DOHH2 (cell line): ENCODE data around the gene NRDE2.
"Not testable (repeated sequence)": the region's sequence is repeated elsewhere in the genome, so short reads cannot be mapped to it uniquely, and the experiment has no call there.

Source experiments
- H3F3A ChIP-seq: fragments of 200-600 bp; sonication (generic), shearing (Covaris generic); 2 replicates; pipeline ENCODE4 v1.6.0; 2016; ENCODE audit warnings: antibody characterized with exemption, mild to moderate bottlenecking; ENCODE audit not compliant: control insufficient read depth, insufficient read depth
- H3K27ac ChIP-seq: fragments of 200-600 bp; sonication (generic); 2 replicates; pipeline ENCODE4 v1.5.1; 2014; ENCODE audit warnings: low read depth, mild to moderate bottlenecking, low read length, moderate library complexity
- H3K27me3 ChIP-seq: fragments of 200-600 bp; sonication (generic); 2 replicates; pipeline ENCODE4 v1.6.1; 2014; ENCODE audit warnings: mild to moderate bottlenecking, low read length, mixed read lengths; ENCODE audit not compliant: control insufficient read depth
- H3K36me3 ChIP-seq: fragments of 200-600 bp; sonication (generic); 2 replicates; pipeline ENCODE4 v1.6.1; 2014; ENCODE audit warnings: mild to moderate bottlenecking, low read length, moderate library complexity, mixed read lengths; ENCODE audit not compliant: control insufficient read depth
- H3K4me1 ChIP-seq: fragments of 200-600 bp; sonication (generic); 2 replicates; pipeline ENCODE4 v1.6.1; 2014; ENCODE audit warnings: mild to moderate bottlenecking, low read length, mixed read lengths; ENCODE audit not compliant: control insufficient read depth
- H3K4me2 ChIP-seq: fragments of 200-600 bp; sonication (generic); 2 replicates; pipeline ENCODE4 v1.6.0; 2014; ENCODE audit warnings: mild to moderate bottlenecking, low read length, moderate library complexity
- H3K4me3 ChIP-seq: fragments of 200-600 bp; sonication (generic); 2 replicates; pipeline ENCODE4 v1.5.1; 2014; ENCODE audit warnings: mild to moderate bottlenecking, low read length, mixed read lengths
- H3K79me2 ChIP-seq: fragments of 200-600 bp; sonication (generic); 2 replicates; pipeline ENCODE4 v1.6.1; 2014; ENCODE audit warnings: mild to moderate bottlenecking, low read length, mixed read lengths; ENCODE audit not compliant: control insufficient read depth
- H3K9me2 ChIP-seq: fragments of 200-600 bp; sonication (generic); replicated peaks from 2 replicates; pipeline ENCODE4 v1.6.1; 2014; ENCODE audit warnings: mild to moderate bottlenecking, low read length, mixed read lengths; ENCODE audit not compliant: control insufficient read depth
- H3K9me3 ChIP-seq: fragments of 200-600 bp; sonication (generic); 2 replicates; pipeline ENCODE4 v1.6.1; 2014; ENCODE audit warnings: antibody characterized with exemption, low read length, mixed read lengths; ENCODE audit not compliant: control insufficient read depth, insufficient read depth
- H4K20me1 ChIP-seq: fragments of 200-600 bp; sonication (generic); 2 replicates; pipeline ENCODE4 v1.6.0; 2014; ENCODE audit warnings: low read depth, mild to moderate bottlenecking, antibody characterized with exemption, low read length, moderate library complexity; ENCODE audit not compliant: control insufficient read depth, insufficient read depth
- EZH2phosphoT487 ChIP-seq: fragments of 200-600 bp; sonication (generic); IDR thresholded peaks from 2 replicates; pipeline ENCODE4 v1.6.1; 2017; ENCODE audit warnings: borderline replicate concordance, mild to moderate bottlenecking, antibody characterized with exemption, low read length, moderate library complexity, mixed read lengths
- TF ChIP-seq, protein P1 (sequence below): fragments of 200-600 bp; sonication (generic); IDR thresholded peaks from one replicate; pipeline ENCODE4 v1.5.1; 2014; ENCODE audit warnings: antibody characterized with exemption, mild to moderate bottlenecking, low read depth, low read length; ENCODE audit not compliant: poor library complexity, severe bottlenecking

The NRDE2 gene

DNA sequence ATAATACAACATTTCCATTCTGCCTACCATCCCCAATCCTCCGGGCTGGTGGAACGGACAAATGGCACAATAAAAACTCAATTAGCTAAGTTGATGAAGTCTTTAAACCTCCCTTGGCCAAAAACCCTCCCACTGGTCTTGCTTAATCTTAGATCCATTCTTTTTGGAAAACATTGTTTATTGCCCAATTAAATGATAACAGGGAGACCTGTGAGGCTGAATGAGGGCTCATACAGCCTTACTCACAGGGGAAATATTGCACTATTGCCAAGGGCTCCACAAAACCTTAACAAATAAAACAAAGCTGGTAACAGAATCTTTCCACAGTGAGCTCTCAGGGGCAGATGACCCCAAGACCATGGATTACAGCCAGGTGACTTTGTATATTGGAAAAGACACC is 83.1 kb downstream of the NRDE2 start:
- H3K9me2 ChIP-seq = no peaks in the 10 kb centered on the region
- no peaks in the 10 kb centered on the region for H3F3A ChIP-seq
- TF ChIP-seq, protein P1, sequence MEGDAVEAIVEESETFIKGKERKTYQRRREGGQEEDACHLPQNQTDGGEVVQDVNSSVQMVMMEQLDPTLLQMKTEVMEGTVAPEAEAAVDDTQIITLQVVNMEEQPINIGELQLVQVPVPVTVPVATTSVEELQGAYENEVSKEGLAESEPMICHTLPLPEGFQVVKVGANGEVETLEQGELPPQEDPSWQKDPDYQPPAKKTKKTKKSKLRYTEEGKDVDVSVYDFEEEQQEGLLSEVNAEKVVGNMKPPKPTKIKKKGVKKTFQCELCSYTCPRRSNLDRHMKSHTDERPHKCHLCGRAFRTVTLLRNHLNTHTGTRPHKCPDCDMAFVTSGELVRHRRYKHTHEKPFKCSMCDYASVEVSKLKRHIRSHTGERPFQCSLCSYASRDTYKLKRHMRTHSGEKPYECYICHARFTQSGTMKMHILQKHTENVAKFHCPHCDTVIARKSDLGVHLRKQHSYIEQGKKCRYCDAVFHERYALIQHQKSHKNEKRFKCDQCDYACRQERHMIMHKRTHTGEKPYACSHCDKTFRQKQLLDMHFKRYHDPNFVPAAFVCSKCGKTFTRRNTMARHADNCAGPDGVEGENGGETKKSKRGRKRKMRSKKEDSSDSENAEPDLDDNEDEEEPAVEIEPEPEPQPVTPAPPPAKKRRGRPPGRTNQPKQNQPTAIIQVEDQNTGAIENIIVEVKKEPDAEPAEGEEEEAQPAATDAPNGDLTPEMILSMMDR = no peak
- TF ChIP-seq EZH2phosphoT487 = no peak
- no peaks in the 10 kb centered on the region for H3K9me3 ChIP-seq
- no peak overlapping the region for H3K4me3 ChIP-seq
- H3K27ac ChIP-seq = no peak overlapping the region
- no peak overlapping the region for H3K4me2 ChIP-seq
- no peaks in the 10 kb centered on the region for H3K79me2 ChIP-seq
- H3K27me3 ChIP-seq = no peaks in the 10 kb centered on the region
- H3K4me1 ChIP-seq = peaks cover 6% of the 10 kb centered on the region
- H4K20me1 ChIP-seq = no peaks in the 10 kb centered on the region
- H3K36me3 ChIP-seq = no peaks in the 10 kb centered on the region

DNA sequence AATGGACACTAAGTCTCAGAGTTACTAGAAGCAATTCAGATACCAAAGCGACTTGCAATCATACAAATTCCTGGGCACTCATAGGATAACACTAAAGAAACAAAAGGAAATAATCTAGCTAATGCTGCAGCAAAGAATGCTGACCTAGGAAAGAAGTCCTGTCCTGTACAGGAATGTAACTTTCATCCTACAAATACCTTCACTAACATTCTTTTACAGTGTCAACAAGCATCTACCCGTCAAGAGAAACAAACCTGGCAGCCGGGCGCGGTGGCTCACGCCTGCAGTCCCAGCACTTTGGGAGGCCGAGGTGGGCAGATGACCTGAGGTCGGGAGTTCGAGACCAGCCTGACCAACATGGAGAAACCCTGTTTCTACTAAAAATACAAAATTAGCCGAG is 84.3 kb downstream of the NRDE2 start:
- H3K27me3 ChIP-seq, H3K4me1 ChIP-seq, H3K4me2 ChIP-seq, H3K4me3 ChIP-seq, H3K9me3 ChIP-seq, H3K9me2 ChIP-seq, H3K36me3 ChIP-seq, H3K79me2 ChIP-seq, H3F3A ChIP-seq, H3K27ac ChIP-seq, H4K20me1 ChIP-seq: not testable (repeated sequence)

DNA sequence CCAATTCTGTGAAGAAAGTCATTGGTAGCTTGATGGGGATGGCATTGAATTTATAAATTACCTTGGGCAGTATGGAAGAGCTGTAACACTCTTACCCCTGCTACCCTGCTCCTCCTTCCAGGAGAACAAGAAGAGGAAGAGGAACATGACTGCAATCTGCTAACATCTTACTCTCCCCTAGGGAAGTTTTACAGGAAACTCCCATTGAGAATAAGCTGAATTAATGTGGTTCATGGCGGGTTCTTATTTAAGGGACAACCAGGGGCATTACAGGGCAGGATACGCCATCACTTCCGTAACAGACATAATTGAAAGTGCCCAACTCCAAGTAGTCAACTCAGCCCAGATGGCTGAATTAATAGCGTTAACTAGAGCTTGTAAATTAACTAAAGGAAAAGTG is 84.8 kb downstream of the NRDE2 start:
- Histone ChIP-seq H4K20me1 (no peaks in the 10 kb centered on the region), H3K79me2 (no peaks in the 10 kb centered on the region), H3K36me3 (no peaks in the 10 kb centered on the region), H3K27me3 (no peaks in the 10 kb centered on the region), H3F3A (no peaks in the 10 kb centered on the region), H3K9me3 (no peaks in the 10 kb centered on the region), H3K4me1 (no peaks in the 10 kb centered on the region), H3K9me2 (no peaks in the 10 kb centered on the region), H3K4me3 (no peak overlapping the region), H3K4me2 (no peak overlapping the region), H3K27ac (no peak overlapping the region)
- TF ChIP-seq, protein P1 = no peak
- no peak for TF ChIP-seq EZH2phosphoT487

DNA sequence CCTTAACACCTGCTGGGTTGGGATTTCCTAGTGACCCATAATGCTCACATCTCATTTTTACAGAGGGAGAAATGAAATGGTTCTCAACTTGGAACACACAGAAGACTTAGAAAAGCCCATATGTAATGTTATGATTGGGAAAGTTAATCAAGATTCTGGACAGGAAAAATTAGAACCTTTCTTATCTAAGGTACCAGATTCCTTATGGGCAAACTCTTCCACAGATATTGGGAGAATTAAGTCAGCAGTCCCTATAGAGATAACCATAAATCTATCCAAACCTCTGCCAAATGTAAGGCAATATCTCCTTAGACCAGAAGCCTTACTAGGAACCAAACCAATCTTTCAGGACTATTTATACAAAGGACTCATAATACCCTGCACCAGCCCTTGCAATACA is 89.3 kb downstream of the NRDE2 start:
- Histone ChIP-seq H4K20me1 (no peaks in the 10 kb centered on the region), H3F3A (no peaks in the 10 kb centered on the region), H3K9me2 (no peaks in the 10 kb centered on the region), H3K27ac (no peak overlapping the region), H3K27me3 (no peaks in the 10 kb centered on the region), H3K4me3 (no peak overlapping the region), H3K79me2 (no peaks in the 10 kb centered on the region), H3K36me3 (no peaks in the 10 kb centered on the region), H3K4me1 (no peaks in the 10 kb centered on the region), H3K4me2 (no peak overlapping the region), H3K9me3 (peaks cover 25% of the 10 kb centered on the region)
- TF ChIP-seq, protein P1 = no peak
- TF ChIP-seq EZH2phosphoT487 = no peak
